GM23248 (cell line): ENCODE results near the gene HTT.

Experiments
- EZH2 ChIP-seq: fragments of 200-600 bp; sonication (generic); IDR thresholded peaks from 2 replicates; pipeline ENCODE4 v1.6.1; 2018; ENCODE audit warnings: antibody characterized with exemption, mild to moderate bottlenecking; ENCODE audit not compliant: insufficient read depth, poor library complexity, severe bottlenecking
- EZH2phosphoT487 ChIP-seq: fragments of 200-600 bp; sonication (generic); IDR thresholded peaks from 2 replicates; pipeline ENCODE4 v1.6.1; 2018; ENCODE audit warnings: antibody characterized with exemption, moderate library complexity, mild to moderate bottlenecking, low read depth; ENCODE audit not compliant: insufficient read depth

- TF ChIP-seq EZH2 (no peak), EZH2phosphoT487 (no peak)
These were observed 159.9 kb downstream of the HTT start for GRCh38 chr4:3234171-3235029.
